GM21423 (cell line): ENCODE measurements around the gene FTHL17.

ENCODE experiments used
- ATAC-seq: cut with Tn5 transposase; IDR thresholded peaks from one replicate; pipeline ENCODE4 v1.9.1; 2021; ENCODE audit warnings: mild to moderate bottlenecking, moderate library complexity; ENCODE audit not compliant: unreplicated experiment

Gene FTHL17

GRCh38 chrX:31071725-31072124 is at the start of gene FTHL17:
Gene FTHL17 (minus strand): TSS chrX:31072041. CDS start chrX:31071953, 88 bp downstream.
- no peak for ATAC-seq

GRCh38 chrX:31117266-31117665 is 45.4 kb upstream of the FTHL17 start:
- no peak for ATAC-seq

GRCh38 chrX:31115398-31115797 is 43.6 kb upstream of the FTHL17 start:
- no peak for ATAC-seq

- no peak for ATAC-seq
Measured at GRCh38 chrX:31114858-31115257, 43.0 kb upstream of the FTHL17 start.

GRCh38 chrX:31112226-31112999 is 40.6 kb upstream of the FTHL17 start:
- no peak for ATAC-seq

GRCh38 chrX:31110657-31111056 is 38.8 kb upstream of the FTHL17 start:
- ATAC-seq, result no peak

GRCh38 chrX:31099536-31100090 is 27.8 kb upstream of the FTHL17 start:
- ATAC-seq, result peak; percentile 76

GRCh38 chrX:31098079-31098478 is 26.2 kb upstream of the FTHL17 start:
- no peak for ATAC-seq

GRCh38 chrX:31093639-31093975 is 21.8 kb upstream of the FTHL17 start:
- no peak for ATAC-seq

- ATAC-seq, result no peak
Measured at GRCh38 chrX:31092970-31093638, 21.3 kb upstream of the FTHL17 start.

- ATAC-seq, result no peak
Measured at GRCh38 chrX:31092476-31092875, 20.6 kb upstream of the FTHL17 start.

GRCh38 chrX:31091819-31092218 is 20.0 kb upstream of the FTHL17 start:
- no peak for ATAC-seq

- no peak for ATAC-seq
Measured at GRCh38 chrX:31074522-31074921, 2.7 kb upstream of the FTHL17 start.

- no peak for ATAC-seq
Measured at GRCh38 chrX:31071262-31071661, 579 bp downstream of the FTHL17 start.

- peak; percentile 80 for ATAC-seq
Measured at GRCh38 chrX:31070057-31070468, 1.8 kb downstream of the FTHL17 start.

GRCh38 chrX:31063114-31063513 is 8.7 kb downstream of the FTHL17 start:
- no peak for ATAC-seq

- ATAC-seq, result peak; percentile 65
Measured at GRCh38 chrX:31061091-31061490, 10.8 kb downstream of the FTHL17 start.

- ATAC-seq, result no peak
Measured at GRCh38 chrX:31060016-31060415, 11.8 kb downstream of the FTHL17 start.

- no peak for ATAC-seq
Measured at GRCh38 chrX:31058284-31058683, 13.6 kb downstream of the FTHL17 start.

- no peak for ATAC-seq
Measured at GRCh38 chrX:31057691-31058090, 14.2 kb downstream of the FTHL17 start.

- ATAC-seq, result no peak
Measured at GRCh38 chrX:31057291-31057690, 14.6 kb downstream of the FTHL17 start.

- no peak for ATAC-seq
Measured at GRCh38 chrX:31053621-31054020, 18.2 kb downstream of the FTHL17 start.
